HG03432 (cell line): ENCODE measurements around the gene RBP5.
"Not testable (repeated sequence)": the region's sequence is repeated elsewhere in the genome, so short reads cannot be mapped to it uniquely, and the experiment has no call there.

ENCODE experiments used
- ATAC-seq: cut with Tn5 transposase; IDR thresholded peaks from one replicate; pipeline ENCODE4 v1.9.1; 2021; ENCODE audit warnings: mild to moderate bottlenecking, moderate library complexity; ENCODE audit not compliant: unreplicated experiment

The RBP5 gene

GRCh38 chr12:7123806-7124522 is 4.7 kb downstream of the RBP5 start:
- no peak for ATAC-seq

GRCh38 chr12:7122811-7123769 is 5.6 kb downstream of the RBP5 start:
- ATAC-seq: no peak

GRCh38 chr12:7121324-7121723 is 7.4 kb downstream of the RBP5 start:
- ATAC-seq: no peak

- no peak for ATAC-seq
These were observed 8.5 kb downstream of the RBP5 start for GRCh38 chr12:7120166-7120565.

- ATAC-seq: no peak
These were observed 9.8 kb downstream of the RBP5 start for GRCh38 chr12:7118881-7119280.

GRCh38 chr12:7117670-7118069 is 11.0 kb downstream of the RBP5 start:
- ATAC-seq: no peak

- ATAC-seq: no peak
These were observed 11.8 kb downstream of the RBP5 start for GRCh38 chr12:7116916-7117315.

- ATAC-seq: no peak
These were observed 12.5 kb downstream of the RBP5 start for GRCh38 chr12:7116196-7116595.

GRCh38 chr12:7114851-7115250 is 13.8 kb downstream of the RBP5 start:
- no peak for ATAC-seq

GRCh38 chr12:7114008-7114407 is 14.7 kb downstream of the RBP5 start:
- ATAC-seq: no peak

- no peak for ATAC-seq
These were observed 15.3 kb downstream of the RBP5 start for GRCh38 chr12:7113389-7113871.

- no peak for ATAC-seq
These were observed 16.6 kb downstream of the RBP5 start for GRCh38 chr12:7112041-7112440.

GRCh38 chr12:7110661-7111060 is 18.0 kb downstream of the RBP5 start:
- no peak for ATAC-seq

GRCh38 chr12:7109572-7109920 is 19.1 kb downstream of the RBP5 start:
- ATAC-seq: no peak

GRCh38 chr12:7108796-7109571 is 19.7 kb downstream of the RBP5 start, which contains the start of gene C1RL:
TSS of gene C1RL (minus strand) at chr12:7109214. CDS start at chr12:7109180, 34 bp downstream.
- ATAC-seq: peak; percentile 31

- peak; percentile 93 for ATAC-seq
These were observed 20.5 kb downstream of the RBP5 start for GRCh38 chr12:7108003-7108795.

GRCh38 chr12:7107636-7108002 is 21.1 kb downstream of the RBP5 start:
- ATAC-seq: no peak

GRCh38 chr12:7107181-7107580 is 21.5 kb downstream of the RBP5 start:
- not testable (repeated sequence) for ATAC-seq

- no peak for ATAC-seq
These were observed 22.6 kb downstream of the RBP5 start for GRCh38 chr12:7106082-7106481.

GRCh38 chr12:7103837-7104584 is 24.7 kb downstream of the RBP5 start:
- no peak for ATAC-seq
